Measurements from ENCODE around the gene FAP.

DNA sequence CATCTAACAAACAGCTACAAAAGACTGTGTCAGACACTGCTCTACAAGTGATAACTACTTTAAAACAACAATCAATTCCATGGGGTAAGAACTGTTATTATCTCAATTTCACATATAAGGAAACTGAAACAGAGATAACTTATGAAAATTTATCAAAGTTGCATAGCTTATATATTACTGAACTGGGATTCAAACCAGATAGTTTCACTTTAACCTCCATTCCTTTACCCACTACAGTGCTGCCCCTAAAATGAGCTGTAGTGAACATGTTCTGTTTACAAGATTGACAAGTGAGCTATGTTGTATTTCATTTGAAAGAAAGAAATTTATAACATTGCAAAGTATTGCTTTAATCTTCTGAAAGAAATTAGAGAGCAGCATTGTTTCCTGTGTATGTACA is 77.1 kb downstream of the FAP start:
- TF ChIP-seq, protein P1, sequence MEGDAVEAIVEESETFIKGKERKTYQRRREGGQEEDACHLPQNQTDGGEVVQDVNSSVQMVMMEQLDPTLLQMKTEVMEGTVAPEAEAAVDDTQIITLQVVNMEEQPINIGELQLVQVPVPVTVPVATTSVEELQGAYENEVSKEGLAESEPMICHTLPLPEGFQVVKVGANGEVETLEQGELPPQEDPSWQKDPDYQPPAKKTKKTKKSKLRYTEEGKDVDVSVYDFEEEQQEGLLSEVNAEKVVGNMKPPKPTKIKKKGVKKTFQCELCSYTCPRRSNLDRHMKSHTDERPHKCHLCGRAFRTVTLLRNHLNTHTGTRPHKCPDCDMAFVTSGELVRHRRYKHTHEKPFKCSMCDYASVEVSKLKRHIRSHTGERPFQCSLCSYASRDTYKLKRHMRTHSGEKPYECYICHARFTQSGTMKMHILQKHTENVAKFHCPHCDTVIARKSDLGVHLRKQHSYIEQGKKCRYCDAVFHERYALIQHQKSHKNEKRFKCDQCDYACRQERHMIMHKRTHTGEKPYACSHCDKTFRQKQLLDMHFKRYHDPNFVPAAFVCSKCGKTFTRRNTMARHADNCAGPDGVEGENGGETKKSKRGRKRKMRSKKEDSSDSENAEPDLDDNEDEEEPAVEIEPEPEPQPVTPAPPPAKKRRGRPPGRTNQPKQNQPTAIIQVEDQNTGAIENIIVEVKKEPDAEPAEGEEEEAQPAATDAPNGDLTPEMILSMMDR (IDR thresholded peaks at IDR 0.05; ENCODE audit: extremely low read depth in 1 of 2, insufficient read depth in 1 of 2, low read depth in 1 of 2, low read length in 2 of 2): no peak
- TF ChIP-seq MAX (IDR thresholded peaks at IDR 0.05; ENCODE audit: insufficient read depth, insufficient read length): no peak
- no peak for TF ChIP-seq MYC (IDR thresholded peaks at IDR 0.05; ENCODE audit: low read depth, low read length)
- TF ChIP-seq POLR2A (IDR thresholded peaks at IDR 0.05; ENCODE audit: low read depth, low read length): no peak
- TF ChIP-seq EZH2 (IDR thresholded peaks at IDR 0.05; ENCODE audit: borderline replicate concordance, low read depth, low read length, severe bottlenecking): no peak
- no peak for TF ChIP-seq FOS (IDR thresholded peaks at IDR 0.05; ENCODE audit: borderline replicate concordance, insufficient read depth, low read length)
